GM19467 (cell line): ENCODE data around the gene SLC35G3.
"Not testable (repeated sequence)": the region's sequence is repeated elsewhere in the genome, so short reads cannot be mapped to it uniquely, and the experiment has no call there.

Source experiments
- ATAC-seq: cut with Tn5 transposase; IDR thresholded peaks from one replicate; pipeline ENCODE4 v1.9.1; 2021; ENCODE audit warnings: mild to moderate bottlenecking, moderate library complexity; ENCODE audit not compliant: unreplicated experiment

Gene SLC35G3

DNA sequence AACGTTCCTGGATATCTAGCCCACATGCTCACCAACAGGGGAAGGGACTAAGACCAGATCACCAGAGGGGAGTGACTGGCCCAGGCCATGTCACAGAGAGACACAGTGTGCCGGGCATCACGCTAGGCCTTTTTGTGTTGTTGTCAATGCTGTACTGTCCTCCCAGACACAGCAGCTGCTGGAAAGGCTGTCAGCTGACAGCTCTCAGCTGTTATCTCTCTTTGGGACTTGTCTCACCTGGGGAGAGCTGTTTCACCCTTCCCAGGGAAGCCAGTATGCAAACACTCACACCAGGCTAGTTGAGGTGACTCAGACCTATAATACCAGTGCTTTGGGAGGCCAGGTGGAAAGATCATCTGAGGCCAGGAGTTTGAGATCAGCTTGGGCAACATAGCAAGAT is 27.1 kb downstream of the SLC35G3 start:
- ATAC-seq: no peak

DNA sequence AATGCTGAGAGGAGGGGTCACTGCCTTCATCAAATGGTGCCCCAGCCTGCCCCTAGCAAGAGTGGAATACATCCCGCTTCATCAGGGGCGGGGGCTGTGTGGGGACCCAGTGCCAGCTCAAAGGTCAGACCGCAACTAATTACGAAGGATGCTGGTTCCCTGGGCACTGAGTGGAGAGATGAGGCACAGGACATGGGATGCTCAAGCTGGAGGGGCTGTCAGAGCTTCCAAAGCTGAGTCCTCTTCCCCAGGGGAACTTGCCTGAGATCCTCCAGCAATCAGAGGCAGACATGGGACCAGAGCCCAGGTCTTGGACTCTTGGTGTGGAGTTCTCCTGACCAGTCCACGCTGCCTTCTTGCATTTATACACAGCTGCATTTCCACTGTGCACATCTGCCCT is 27.7 kb downstream of the SLC35G3 start:
- no peak for ATAC-seq

- ATAC-seq: no peak
Observed at GRCh38 chr17:35164716-35165115, 29.5 kb downstream of the SLC35G3 start.

DNA sequence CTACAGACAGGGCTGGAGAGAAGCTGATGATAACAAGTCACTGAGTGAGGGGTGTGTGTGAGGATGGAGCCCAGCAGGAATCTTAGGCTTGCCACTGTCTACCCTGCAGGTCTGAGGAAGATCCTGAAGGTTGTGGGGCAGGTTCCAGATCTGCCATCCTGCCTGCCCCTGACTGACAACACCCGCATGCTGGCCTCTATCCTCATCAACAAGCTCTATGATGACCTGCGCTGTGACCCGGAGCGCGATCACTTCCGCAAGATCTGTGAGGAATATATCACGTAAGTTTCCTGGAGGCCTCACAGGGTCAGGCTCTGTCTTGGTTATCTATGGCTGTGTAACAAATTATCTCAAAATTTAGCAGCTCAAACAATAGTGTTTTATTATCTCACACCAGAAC is 30.3 kb downstream of the SLC35G3 start:
- ATAC-seq: no peak

GRCh38 chr17:35162755-35163154 is 31.4 kb downstream of the SLC35G3 start:
- no peak for ATAC-seq

- no peak for ATAC-seq
Observed at GRCh38 chr17:35161281-35161761, 32.9 kb downstream of the SLC35G3 start.

DNA sequence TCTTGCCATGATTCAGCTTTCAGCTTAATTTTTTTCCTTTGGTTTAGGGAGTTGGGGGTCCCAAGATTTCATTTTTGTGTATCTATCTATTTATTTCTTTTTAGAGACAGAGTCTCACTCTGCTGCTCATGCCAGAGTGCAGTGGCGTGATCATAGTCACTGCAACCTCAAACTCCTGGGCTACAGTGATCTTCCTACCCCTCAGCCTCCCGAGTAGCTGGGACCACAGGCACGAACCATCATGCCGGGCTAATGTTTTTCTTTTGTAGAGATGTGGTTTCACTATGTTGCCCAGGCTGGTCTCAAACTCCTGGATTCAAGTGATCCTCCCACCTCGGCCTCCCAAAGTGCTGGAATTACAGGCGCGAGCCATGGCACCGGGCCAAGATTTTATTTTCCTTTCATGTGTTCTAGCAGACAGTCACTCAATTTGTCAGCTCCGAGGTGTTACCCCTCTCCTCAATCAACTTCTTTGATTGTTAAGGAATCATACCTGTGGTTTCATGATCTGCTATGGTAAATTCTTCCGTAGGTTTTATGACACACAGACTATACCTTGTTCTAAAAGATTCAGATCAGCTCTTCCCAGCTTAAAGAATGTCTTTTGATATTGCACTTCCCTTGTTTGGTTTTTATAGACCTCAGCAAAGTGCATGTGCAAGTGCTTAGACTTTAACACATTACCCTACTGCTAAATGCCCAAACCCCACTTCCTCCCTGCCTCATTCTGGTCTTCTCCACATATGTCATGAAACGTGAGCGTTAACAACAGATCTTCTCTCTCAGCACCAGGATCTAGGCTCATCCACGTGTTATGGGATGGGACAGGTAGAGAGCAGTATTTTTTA is 33.6 kb downstream of the SLC35G3 start:
- no peak for ATAC-seq

DNA sequence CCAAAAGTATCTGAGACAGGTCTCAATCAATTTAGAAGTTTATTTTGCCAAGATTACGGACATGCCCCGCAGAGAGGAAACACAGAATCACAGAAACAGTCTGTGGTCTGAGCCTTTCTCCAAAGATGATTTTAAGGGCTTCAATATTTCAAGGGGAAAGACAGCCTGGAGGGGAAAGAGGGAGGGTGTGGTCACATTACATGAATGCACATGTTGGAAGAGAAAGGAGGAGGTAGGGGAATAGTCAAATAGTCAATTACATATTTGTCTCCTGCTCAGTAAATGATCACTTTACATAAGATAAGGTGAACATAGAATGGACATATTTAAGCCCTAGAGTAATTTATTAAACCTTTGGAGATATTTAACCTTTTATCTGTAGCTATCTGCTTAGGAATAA is 34.3 kb downstream of the SLC35G3 start:
- no peak for ATAC-seq

GRCh38 chr17:35155246-35155645 is 38.9 kb downstream of the SLC35G3 start:
- no peak for ATAC-seq

DNA sequence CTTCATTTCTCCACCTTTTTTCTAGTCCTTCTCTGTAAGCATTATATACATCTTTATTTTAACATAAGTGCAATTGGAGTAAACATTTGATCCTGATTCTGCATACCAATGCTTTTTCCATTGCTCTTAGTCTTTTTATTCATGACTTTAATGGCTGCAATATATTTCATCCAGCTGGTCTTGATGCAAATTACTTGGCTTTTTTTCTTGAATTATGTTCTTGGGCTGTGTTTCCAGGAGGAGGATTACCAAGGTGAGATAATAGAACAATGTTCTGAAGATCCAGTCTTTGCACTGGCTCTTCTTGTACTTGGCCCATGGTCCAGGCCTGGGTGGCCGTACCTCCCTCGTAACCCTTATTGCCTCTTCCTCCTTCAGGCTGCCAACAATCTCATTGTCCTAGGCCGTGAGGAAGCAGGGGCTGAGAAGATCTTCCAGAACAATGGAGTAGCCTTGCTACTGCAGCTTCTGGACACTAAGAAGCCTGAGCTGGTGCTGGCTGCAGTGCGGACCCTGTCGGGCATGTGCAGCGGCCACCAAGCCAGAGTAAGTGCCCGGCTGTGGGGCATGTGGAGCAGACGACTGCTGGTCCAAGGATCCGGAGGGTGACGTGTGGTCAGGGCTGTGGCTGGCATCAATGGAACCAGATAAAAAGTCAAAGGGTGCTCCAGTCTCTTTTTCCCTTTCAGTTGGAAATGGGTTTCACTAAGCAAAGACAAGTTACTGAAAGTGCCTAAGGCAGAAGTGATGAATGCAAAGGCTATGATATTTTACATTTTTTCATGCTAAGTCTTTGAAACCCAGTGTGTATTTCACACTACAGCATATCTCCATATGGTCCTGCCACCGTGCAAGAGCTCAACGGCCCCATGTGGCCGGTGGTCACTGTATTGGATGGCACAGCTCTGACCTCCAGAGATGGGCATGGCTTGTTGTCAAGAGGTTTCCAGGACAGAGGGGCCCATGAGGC is 39.7 kb downstream of the SLC35G3 start:
- ATAC-seq: no peak

DNA sequence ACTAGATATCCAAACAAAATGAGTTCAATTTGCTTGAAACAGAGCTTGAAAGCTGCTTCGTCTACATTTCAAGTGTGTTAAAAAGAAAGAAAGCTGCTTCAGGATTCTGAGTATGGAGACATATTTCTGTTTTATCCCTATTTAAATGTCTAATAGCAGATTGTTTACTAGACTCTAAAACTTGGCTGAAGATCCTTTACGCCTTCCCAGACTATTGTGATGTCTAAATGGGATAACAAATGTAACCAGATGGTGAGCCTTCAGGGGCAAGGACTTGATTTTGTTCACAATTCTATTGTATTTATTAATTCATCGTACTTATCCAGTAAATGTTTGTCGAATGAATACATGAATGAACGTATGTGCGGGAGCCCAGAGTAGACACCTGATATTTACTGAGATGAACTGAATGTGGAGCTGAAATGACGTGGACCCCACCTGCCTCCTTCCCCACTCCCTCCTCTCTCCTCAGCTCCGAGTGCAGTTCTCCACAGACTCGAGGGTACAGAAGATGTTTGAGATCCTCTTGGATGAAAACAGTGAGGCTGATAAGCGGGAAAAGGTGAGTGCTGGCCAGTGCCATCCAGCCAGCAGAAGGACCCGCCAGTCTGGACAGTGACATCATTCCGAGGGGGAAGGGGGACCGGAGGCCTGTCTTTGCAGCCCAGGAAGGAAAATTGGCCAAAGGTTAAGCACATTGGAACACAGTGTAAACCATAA is 41.6 kb downstream of the SLC35G3 start:
- no peak for ATAC-seq

DNA sequence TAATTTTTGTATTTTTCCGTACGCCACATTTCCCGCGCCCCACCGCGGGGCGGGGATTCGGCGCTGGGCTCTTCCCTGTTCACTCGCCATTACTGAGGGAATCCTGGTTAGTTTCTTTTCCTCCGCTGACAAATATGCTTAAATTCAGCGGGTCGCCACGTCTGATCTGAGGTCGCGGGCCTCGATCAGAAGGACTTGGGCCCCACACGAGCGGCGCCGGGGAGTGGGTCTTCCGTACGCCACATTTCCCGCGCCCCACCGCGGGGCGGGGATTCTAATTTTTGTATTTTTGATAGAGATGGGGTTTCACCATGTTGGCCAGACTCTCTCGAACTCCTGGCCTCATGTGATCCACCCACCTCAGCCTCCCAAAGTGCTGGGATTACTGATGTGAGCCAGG is 43.1 kb downstream of the SLC35G3 start:
- ATAC-seq: not testable (repeated sequence)

- no peak for ATAC-seq
Observed at GRCh38 chr17:35149941-35150340, 44.3 kb downstream of the SLC35G3 start.

GRCh38 chr17:35148144-35148543 is 46.0 kb downstream of the SLC35G3 start:
- ATAC-seq: no peak

DNA sequence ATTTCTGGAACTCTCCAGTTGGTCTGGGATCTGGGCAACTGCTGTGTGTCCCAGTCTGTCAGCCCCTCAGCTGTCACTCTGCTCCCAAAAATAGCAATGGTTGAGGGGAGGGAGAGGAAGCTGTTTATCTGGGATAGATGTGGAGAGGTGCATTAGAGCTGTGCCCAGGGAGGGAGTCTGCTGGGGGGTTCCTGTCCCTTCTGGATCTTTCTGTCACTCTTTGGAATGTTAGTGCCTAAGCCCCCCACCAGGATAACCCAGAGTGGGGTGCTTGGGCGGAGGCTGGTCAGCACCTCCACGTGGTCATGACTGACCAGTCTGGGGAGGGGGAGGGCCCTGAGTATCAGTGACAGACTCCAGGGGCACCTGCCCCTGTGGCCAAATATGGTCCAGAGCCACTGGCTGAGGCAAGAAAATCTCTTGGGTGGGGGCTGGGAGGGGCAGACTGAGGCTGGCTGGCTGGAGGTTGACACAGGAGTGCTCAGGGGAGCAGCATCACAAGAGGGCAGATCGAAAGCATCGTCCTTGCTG is 46.8 kb downstream of the SLC35G3 start, which contains the start of gene UNC45B:
UNC45B (plus strand) TSS at position 443 of the 531 bp plus-strand sequence. CDS start 447 bp downstream, outside the sequence.
- no peak for ATAC-seq

- ATAC-seq: no peak
Observed at GRCh38 chr17:35146214-35146833, 47.9 kb downstream of the SLC35G3 start.

DNA sequence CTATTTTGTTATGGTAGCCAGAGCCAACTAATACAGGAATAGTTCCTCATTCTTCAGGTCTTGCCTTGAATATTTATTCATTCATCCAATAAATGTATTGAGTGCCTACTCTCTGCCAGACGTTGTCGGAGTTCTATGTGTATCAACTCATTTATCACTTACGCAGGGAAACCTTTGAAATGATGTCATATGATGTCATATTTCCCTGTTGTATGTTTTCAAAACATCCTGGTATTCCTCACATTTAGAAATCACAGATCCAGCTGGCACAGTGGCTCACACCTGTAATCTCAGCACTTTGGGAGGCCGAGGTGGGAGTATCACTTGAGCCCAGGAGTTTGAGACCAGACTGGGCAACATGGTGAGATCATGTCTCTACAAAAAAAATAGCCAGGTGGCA is 49.4 kb downstream of the SLC35G3 start:
- no peak for ATAC-seq
